OCI-LY7 (cell line): ENCODE data around the gene PPM1G. TPM values are rescaled to one million over a fixed set of nuclear protein-coding genes. Genes with fewer than 3 reads are reported as not detected.

ENCODE experiments used
- BruUV-seq: library from RNA; stranded (reverse); fragments of 400-500 nt; replicated peaks from 2 replicates; lab custom pipeline; 2021; lab: Mats Ljungman, UMichigan
- CTCF ChIA-PET: fragments of 300-600 bp; sonication (Branson Sonifier 250); formaldehyde crosslinking; loops from one replicate; lab custom pipeline; 2022; ENCODE audit warnings: antibody characterized with exemption; ENCODE audit not compliant: unreplicated experiment; lab: Charles Lee
- POLR2A ChIA-PET: fragments of 300-600 bp; sonication (Branson Sonifier 250); formaldehyde crosslinking; loops from one replicate; lab custom pipeline; 2022; ENCODE audit warnings: antibody characterized with exemption; lab: Charles Lee
- DNase-seq: peaks from one replicate; pipeline ENCODE4 v3.0.0-alpha.2; 2015; ENCODE audit warnings: low spot score
- H2AFZ ChIP-seq: fragments of 200-600 bp; sonication (generic), shearing (Covaris generic); 2 replicates; pipeline ENCODE4 v1.6.1; 2014; ENCODE audit warnings: mild to moderate bottlenecking, antibody characterized with exemption, low read length, moderate library complexity
- H3K27ac ChIP-seq: fragments of 200-600 bp; sonication (generic); 2 replicates; pipeline ENCODE4 v1.5.1; 2014; ENCODE audit warnings: mixed run types, low read depth, mild to moderate bottlenecking, moderate library complexity, low read length, inconsistent platforms; ENCODE audit not compliant: poor library complexity, severe bottlenecking
- H3K36me3 ChIP-seq: fragments of 200-600 bp; sonication (generic); 2 replicates; pipeline ENCODE4 v1.6.1; 2014; ENCODE audit warnings: mild to moderate bottlenecking, antibody characterized with exemption, low read length, moderate library complexity, mixed read lengths; ENCODE audit not compliant: insufficient read depth
- H3K4me1 ChIP-seq: fragments of 200-600 bp; sonication (generic); 2 replicates; pipeline ENCODE4 v1.5.1; 2014; ENCODE audit warnings: mild to moderate bottlenecking, low read length; ENCODE audit not compliant: insufficient read depth, poor library complexity, severe bottlenecking
- H3K4me2 ChIP-seq: fragments of 200-600 bp; sonication (generic); 2 replicates; pipeline ENCODE4 v1.6.1; 2014; ENCODE audit warnings: mild to moderate bottlenecking, low read length
- H3K4me3 ChIP-seq: fragments of 200-600 bp; sonication (generic); 2 replicates; pipeline ENCODE4 v1.5.1; 2014; ENCODE audit warnings: mild to moderate bottlenecking, low read depth, low read length; ENCODE audit not compliant: poor library complexity, severe bottlenecking
- H3K79me2 ChIP-seq: fragments of 200-600 bp; sonication (generic); 2 replicates; pipeline ENCODE4 v1.6.1; 2016; ENCODE audit warnings: low read depth, mild to moderate bottlenecking, low read length, moderate library complexity, mixed read lengths; ENCODE audit not compliant: insufficient read depth
- H3K9me2 ChIP-seq: fragments of 200-600 bp; sonication (generic); 2 replicates; pipeline ENCODE4 v1.6.1; 2016; ENCODE audit warnings: mild to moderate bottlenecking, low read length, mixed read lengths; ENCODE audit not compliant: insufficient read depth
- H3K9me3 ChIP-seq: fragments of 200-600 bp; sonication (generic); 2 replicates; pipeline ENCODE4 v1.6.1; 2014; ENCODE audit warnings: mild to moderate bottlenecking, mixed run types, low read length, mixed read lengths
- H4K20me1 ChIP-seq: fragments of 200-600 bp; sonication (generic); 2 replicates; pipeline ENCODE4 v1.6.1; 2014; ENCODE audit warnings: mild to moderate bottlenecking, antibody characterized with exemption, low read length, moderate library complexity, mixed read lengths; ENCODE audit not compliant: insufficient read depth
- EZH2phosphoT487 ChIP-seq: fragments of 200-600 bp; sonication (generic); IDR thresholded peaks from 2 replicates; pipeline ENCODE4 v1.6.1; 2018; ENCODE audit warnings: low read depth, borderline replicate concordance, mild to moderate bottlenecking, mixed run types, antibody characterized with exemption, low read length, moderate library complexity, mixed read lengths
- intact Hi-C: fragments of 100-400 bp; cut with micrococcal nuclease; formaldehyde crosslinking; loops from one replicate; pipeline ENCODE4 v1.10.0; 2022; ENCODE audit not compliant: unreplicated experiment
- total RNA-seq, 2 experiments: library from RNA; depleted of rRNA in 1 of 2; stranded (reverse); fragments of >200 nt in 1 of 2; shearing (Covaris generic) in 1 of 2; gene quantifications; 2 replicates each; pipeline ENCODE4 v1.2.3, GENCODE V29; 2014 to 2022
- TF ChIP-seq, protein P1 (sequence below): fragments of 200-600 bp; sonication (generic); conservative IDR thresholded peaks from 2 replicates; pipeline ENCODE4 v1.5.1; 2014; ENCODE audit warnings: mild to moderate bottlenecking, antibody characterized with exemption, low read length, moderate library complexity, mixed read lengths

The PPM1G gene
- total RNA-seq, 2 experiments from 2014 or later: 101 to 147 TPM

DNA sequence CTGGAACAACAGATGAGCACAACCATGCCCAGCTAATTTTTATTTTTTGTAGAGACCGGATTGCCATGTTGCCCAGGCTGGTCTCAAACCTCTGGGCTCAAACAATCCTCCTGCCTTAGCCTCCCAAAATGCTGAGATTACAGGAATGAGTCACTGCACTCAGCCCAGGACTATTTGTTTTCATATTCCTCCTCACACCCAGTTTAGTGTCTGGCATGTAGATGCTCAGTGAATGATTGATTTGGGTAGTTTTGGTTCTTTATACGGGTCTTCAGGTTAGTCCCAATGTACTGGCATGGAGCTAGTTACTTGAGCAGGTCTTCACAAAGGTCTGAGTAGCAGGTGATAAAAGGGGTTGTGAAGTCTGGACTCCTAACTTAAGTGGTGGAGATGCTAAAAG is 45.5 kb downstream of the PPM1G start:
- ChIA-PET POLR2A (interaction anchor here (0.5 to 1.2 kb wide), 3 partner anchors 46 to 67 kb away, joined by 3 to 7 read pairs (median 3); no protein-coding TSS in a partner anchor), CTCF (no interaction called here)
- Histone ChIP-seq H3K9me3 (no peaks in the 10 kb centered on the region), H3K9me2 (no peaks in the 10 kb centered on the region), H2AFZ (no peak overlapping the region), H3K4me1 (peaks cover 5% of the 10 kb centered on the region), H4K20me1 (no peaks in the 10 kb centered on the region), H3K4me3 (no peak overlapping the region), H3K27ac (no peak overlapping the region), H3K36me3 (peaks cover 73% of the 10 kb centered on the region), H3K79me2 (peaks cover 10% of the 10 kb centered on the region; the same call in 1 of the 2 replicates), H3K4me2 (no peak overlapping the region)
- no peak for DNase-seq
- TF ChIP-seq EZH2phosphoT487: no peak
- TF ChIP-seq, protein P1, sequence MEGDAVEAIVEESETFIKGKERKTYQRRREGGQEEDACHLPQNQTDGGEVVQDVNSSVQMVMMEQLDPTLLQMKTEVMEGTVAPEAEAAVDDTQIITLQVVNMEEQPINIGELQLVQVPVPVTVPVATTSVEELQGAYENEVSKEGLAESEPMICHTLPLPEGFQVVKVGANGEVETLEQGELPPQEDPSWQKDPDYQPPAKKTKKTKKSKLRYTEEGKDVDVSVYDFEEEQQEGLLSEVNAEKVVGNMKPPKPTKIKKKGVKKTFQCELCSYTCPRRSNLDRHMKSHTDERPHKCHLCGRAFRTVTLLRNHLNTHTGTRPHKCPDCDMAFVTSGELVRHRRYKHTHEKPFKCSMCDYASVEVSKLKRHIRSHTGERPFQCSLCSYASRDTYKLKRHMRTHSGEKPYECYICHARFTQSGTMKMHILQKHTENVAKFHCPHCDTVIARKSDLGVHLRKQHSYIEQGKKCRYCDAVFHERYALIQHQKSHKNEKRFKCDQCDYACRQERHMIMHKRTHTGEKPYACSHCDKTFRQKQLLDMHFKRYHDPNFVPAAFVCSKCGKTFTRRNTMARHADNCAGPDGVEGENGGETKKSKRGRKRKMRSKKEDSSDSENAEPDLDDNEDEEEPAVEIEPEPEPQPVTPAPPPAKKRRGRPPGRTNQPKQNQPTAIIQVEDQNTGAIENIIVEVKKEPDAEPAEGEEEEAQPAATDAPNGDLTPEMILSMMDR: no peak
- BruUV-seq: no TSS peak
- intact Hi-C loops: no loop called here

DNA sequence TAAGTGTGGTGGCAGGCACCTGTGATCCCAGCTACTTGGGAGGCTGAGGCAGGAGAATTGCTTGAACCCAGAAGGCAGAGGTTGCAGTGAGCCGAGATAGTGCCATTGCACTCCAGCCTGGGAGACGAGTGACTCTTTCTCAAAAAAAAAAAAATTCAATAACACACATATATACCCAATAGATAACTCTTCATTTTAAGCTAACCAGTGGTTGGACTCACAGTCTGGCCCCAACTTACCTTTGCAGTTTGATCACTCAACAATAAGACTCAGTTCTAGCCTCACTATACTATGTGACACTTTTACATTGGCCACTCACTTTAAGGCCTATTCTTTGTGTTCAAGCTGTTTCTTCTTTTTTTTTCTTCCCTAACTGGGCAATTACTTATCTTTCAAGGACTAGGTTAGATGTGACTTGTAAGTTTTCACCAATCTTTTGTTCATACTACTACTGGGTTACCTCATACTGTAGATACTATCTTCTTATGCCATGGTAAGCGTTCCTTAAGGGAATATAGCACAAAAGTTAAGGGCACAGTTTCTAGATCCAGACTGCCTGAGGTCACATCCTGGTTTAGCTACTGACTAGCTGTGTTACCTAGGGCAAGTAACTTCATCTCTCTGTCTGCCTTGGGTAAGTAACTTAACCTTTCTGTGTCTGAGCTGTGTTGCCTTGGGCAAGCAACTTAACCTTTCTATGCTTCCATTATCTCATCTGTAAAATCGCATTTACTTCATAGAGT is 46.5 kb downstream of the PPM1G start:
- Histone ChIP-seq H3K79me2 (peaks cover 14% of the 10 kb centered on the region), H3K4me3 (no peak overlapping the region), H3K27ac (no peak overlapping the region), H3K36me3 (peaks cover 72% of the 10 kb centered on the region), H3K4me1 (peaks cover 8% of the 10 kb centered on the region), H3K4me2 (no peak overlapping the region), H4K20me1 (no peaks in the 10 kb centered on the region), H3K9me3 (no peaks in the 10 kb centered on the region), H3K9me2 (no peaks in the 10 kb centered on the region), H2AFZ (no peak overlapping the region)
- intact Hi-C loops: no loop called here
- TF ChIP-seq, protein P1: no peak
- TF ChIP-seq EZH2phosphoT487: no peak
- BruUV-seq: no TSS peak
- ChIA-PET CTCF (no interaction called here), POLR2A (interaction anchor here (1.3 to 1.6 kb wide), 2 partner anchors 9 to 12 kb away, joined by 4 to 6 read pairs; no protein-coding TSS in a partner anchor)
- DNase-seq: no peak
